HG02981 (cell line): ENCODE results near the gene RHNO1.

Source experiments
- ATAC-seq: cut with Tn5 transposase; IDR thresholded peaks from one replicate; pipeline ENCODE4 v1.9.1; 2021; ENCODE audit warnings: mild to moderate bottlenecking, moderate library complexity; ENCODE audit not compliant: unreplicated experiment

RHNO1 gene

GRCh38 chr12:2877047-2877952 is at the start of gene RHNO1, which contains the start of gene FOXM1:
Gene RHNO1 (plus strand): TSS chr12:2877223. CDS start chr12:2885367, 8,144 bp downstream.
Gene FOXM1 (minus strand): TSS chr12:2877174. CDS start chr12:2874478, 2,696 bp downstream.
- ATAC-seq: peak; percentile 71

- no peak for ATAC-seq
Observed at GRCh38 chr12:2829275-2829674, 47.7 kb upstream of the RHNO1 start.

- ATAC-seq: no peak
Observed at GRCh38 chr12:2832550-2833127, 44.4 kb upstream of the RHNO1 start.

GRCh38 chr12:2833327-2833726 is 43.7 kb upstream of the RHNO1 start:
- no peak for ATAC-seq

- ATAC-seq: no peak
Observed at GRCh38 chr12:2833810-2834209, 43.2 kb upstream of the RHNO1 start.

- ATAC-seq: no peak
Observed at GRCh38 chr12:2834581-2835491, 42.2 kb upstream of the RHNO1 start, which contains the start of gene NRIP2. Gene NRIP2 (minus strand): TSS chr12:2835035. CDS start chr12:2834983, 52 bp downstream.

- ATAC-seq: no peak
Observed at GRCh38 chr12:2835691-2836403, 41.2 kb upstream of the RHNO1 start.

GRCh38 chr12:2836574-2836973 is 40.4 kb upstream of the RHNO1 start:
- ATAC-seq: no peak

- ATAC-seq: no peak
Observed at GRCh38 chr12:2841056-2841650, 35.9 kb upstream of the RHNO1 start.

GRCh38 chr12:2842948-2843347 is 34.1 kb upstream of the RHNO1 start:
- ATAC-seq: no peak

- ATAC-seq: no peak
Observed at GRCh38 chr12:2844786-2845185, 32.2 kb upstream of the RHNO1 start.

GRCh38 chr12:2845280-2845679 is 31.7 kb upstream of the RHNO1 start:
- no peak for ATAC-seq

GRCh38 chr12:2851931-2852330 is 25.1 kb upstream of the RHNO1 start:
- no peak for ATAC-seq

GRCh38 chr12:2853626-2854025 is 23.4 kb upstream of the RHNO1 start:
- no peak for ATAC-seq

GRCh38 chr12:2854669-2855453 is 22.2 kb upstream of the RHNO1 start:
- ATAC-seq: no peak

- no peak for ATAC-seq
Observed at GRCh38 chr12:2855546-2855945, 21.5 kb upstream of the RHNO1 start.

- ATAC-seq: no peak
Observed at GRCh38 chr12:2856051-2856450, 21.0 kb upstream of the RHNO1 start.

GRCh38 chr12:2857021-2857431 is 20.0 kb upstream of the RHNO1 start, which contains the start of gene TEX52:
Gene TEX52 (minus strand): TSS chr12:2857039. CDS start chr12:2857026, 13 bp downstream.
- no peak for ATAC-seq

- ATAC-seq: no peak
Observed at GRCh38 chr12:2857576-2857975, 19.4 kb upstream of the RHNO1 start.
